PC-9 (cell line): ENCODE data around the gene SCGB3A1.

Experiments
- EZH2 ChIP-seq: fragments of 200-600 bp; sonication (generic); IDR thresholded peaks from 2 replicates; pipeline ENCODE4 v1.8.0; 2017; ENCODE audit warnings: antibody characterized with exemption, low read depth
- TF ChIP-seq, protein P1 (sequence below): fragments of 200-600 bp; sonication (generic); conservative IDR thresholded peaks from 2 replicates; pipeline ENCODE4 v1.6.1; 2017; ENCODE audit warnings: mixed run types, antibody characterized with exemption, mild to moderate bottlenecking, moderate library complexity

DNA sequence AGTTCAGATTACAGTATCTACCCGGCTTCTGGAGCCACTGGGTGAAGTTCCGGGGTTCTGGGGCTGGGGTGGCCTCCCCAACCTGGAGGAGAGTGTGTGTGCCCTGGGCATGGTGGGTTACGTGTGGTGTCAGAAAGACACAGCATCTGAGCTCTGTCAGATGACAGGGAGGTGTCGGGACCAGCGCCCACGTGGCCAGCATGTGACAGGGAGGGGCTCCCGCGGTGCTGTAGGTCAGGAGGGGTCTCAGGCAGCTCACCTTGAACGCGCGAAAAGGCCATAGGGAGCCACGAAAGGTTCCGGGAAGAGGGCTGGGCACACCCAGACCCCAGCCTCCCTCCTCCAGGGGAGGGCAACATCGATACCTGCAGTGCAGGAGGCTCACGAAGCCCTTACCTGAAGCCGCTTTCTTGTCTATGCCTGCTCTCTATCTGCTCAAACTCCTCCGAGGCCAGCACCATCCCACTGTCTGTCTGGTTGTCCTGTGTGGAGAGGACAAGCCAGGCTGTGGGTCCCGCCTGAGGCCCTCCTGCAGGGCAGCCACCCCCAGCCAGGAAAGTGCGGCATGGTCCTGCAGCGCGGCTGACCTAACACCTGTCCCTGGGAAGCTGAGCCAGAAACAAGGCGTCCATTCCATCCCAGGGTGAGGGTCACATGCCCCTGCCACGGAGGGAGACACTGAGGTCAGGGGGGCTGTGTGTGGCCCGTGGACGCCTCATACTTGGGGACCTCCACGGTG, 17.4 kb upstream of the SCGB3A1 start:
- TF ChIP-seq, protein P1, sequence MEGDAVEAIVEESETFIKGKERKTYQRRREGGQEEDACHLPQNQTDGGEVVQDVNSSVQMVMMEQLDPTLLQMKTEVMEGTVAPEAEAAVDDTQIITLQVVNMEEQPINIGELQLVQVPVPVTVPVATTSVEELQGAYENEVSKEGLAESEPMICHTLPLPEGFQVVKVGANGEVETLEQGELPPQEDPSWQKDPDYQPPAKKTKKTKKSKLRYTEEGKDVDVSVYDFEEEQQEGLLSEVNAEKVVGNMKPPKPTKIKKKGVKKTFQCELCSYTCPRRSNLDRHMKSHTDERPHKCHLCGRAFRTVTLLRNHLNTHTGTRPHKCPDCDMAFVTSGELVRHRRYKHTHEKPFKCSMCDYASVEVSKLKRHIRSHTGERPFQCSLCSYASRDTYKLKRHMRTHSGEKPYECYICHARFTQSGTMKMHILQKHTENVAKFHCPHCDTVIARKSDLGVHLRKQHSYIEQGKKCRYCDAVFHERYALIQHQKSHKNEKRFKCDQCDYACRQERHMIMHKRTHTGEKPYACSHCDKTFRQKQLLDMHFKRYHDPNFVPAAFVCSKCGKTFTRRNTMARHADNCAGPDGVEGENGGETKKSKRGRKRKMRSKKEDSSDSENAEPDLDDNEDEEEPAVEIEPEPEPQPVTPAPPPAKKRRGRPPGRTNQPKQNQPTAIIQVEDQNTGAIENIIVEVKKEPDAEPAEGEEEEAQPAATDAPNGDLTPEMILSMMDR: no peak
- no peak for TF ChIP-seq EZH2
